Measurements from ENCODE around the gene AMT. TPM values are rescaled to one million over a fixed set of nuclear protein-coding genes. Genes with fewer than 3 reads are reported as not detected.
"Not testable (repeated sequence)": the region's sequence is repeated elsewhere in the genome, so short reads cannot be mapped to it uniquely, and the experiment has no call there.

AMT gene
- total and polyA plus RNA-seq, 2 donors (not counting 1 experiment from before 2014, with no cell fraction given), result 2.6 to 2.7 TPM

DNA sequence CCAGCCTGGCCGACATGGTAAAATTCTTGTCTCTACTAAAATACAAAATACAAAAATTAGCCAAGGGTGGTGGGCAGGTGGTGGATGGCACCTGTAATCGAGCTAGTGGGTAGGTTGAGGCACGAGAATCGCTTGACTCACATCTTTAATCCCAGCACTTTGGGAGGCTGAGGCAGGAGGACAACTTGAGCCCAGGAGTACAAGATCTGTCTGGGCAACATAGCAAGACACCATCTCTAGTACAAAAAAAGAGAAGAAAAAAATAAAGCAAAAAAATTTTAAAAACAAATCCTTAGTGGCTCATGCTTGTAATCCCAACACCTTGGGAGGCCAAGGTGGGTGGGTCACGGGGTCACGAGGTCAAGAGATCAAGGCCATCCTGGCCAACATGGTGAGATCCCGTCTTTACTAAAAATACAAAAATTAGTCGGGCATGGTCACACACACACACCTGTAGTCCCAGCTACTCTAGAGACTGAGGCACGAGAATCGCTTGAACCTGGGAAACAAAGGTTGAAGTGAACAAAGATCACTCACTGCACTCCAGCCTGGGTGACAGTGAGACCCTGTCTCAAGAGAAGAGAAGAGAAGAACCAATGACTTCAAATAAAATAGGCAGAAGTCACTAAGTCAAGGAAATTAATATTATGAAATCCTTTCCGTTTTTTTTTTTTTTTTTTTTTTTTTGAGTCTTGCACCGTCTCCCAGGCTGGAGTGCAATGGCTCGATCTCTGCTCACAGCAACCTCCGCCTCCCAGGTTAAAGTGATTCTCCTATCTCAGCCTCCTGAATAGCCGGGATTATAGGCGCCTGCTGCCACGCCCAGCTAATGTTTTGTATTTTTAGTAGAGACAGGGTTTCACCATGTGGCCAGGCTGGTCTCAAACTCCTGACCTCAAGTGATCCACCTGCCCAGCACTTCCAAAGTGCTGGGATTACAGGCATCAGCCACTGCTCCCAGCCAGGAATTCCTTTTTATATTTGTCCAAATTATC, 15.4 kb downstream of the AMT start:
- Histone ChIP-seq H3K4me3 (replicated peaks in 1 of 4; ENCODE audit: control extremely low read depth in 1 of 4, insufficient read depth in 1 of 4, low read depth in 3 of 4, low read length in 4 of 4) (no peak overlapping the region), H3K27me3 (ENCODE audit: control insufficient read depth, insufficient read depth, low read length) (no peaks in the 10 kb centered on the region), H3K79me2 (ENCODE audit: control insufficient read depth, insufficient read depth, low read length) (peaks cover 99% of the 10 kb centered on the region), H3K36me3 (ENCODE audit: control insufficient read depth, insufficient read depth, low read length) (no peaks in the 10 kb centered on the region), H3K9ac (ENCODE audit: insufficient read depth, low read length) (no peak overlapping the region), H3K27ac (ENCODE audit: insufficient read depth, low read length) (no peak overlapping the region), H4K20me1 (ENCODE audit: control insufficient read depth, extremely low read depth, insufficient read depth, low read length) (peaks cover 7% of the 10 kb centered on the region), H2AFZ (ENCODE audit: low read length) (no peak overlapping the region), H3K4me2 (ENCODE audit: extremely low read depth, insufficient read depth, low read length) (peak overlapping the region; percentile 45), H3K9me3 (ENCODE audit: control insufficient read depth, insufficient read depth, low read depth, low read length) (no peaks in the 10 kb centered on the region), H3K4me1 (ENCODE audit: control insufficient read depth, extremely low read depth, insufficient read depth, low read length) (no peaks in the 10 kb centered on the region)
- TF ChIP-seq EZH2 (IDR thresholded peaks at IDR 0.05; ENCODE audit: low read length, missing control alignments) (no peak), CTCF (conservative IDR thresholded peaks at IDR 0.05 in 1 of 2, IDR thresholded peaks at IDR 0.05 in 1 of 2; ENCODE audit: low read depth in 1 of 2, low read length in 2 of 2) (no peak)
- DNase-seq (ENCODE audit: low read depth in 2 of 2), result no peak

- H3K27ac ChIP-seq (ENCODE audit: insufficient read depth, low read length), result peak overlapping the region; percentile 5
These were observed 16.7 kb downstream of the AMT start for GRCh38 chr3:49405570-49405969.

DNA sequence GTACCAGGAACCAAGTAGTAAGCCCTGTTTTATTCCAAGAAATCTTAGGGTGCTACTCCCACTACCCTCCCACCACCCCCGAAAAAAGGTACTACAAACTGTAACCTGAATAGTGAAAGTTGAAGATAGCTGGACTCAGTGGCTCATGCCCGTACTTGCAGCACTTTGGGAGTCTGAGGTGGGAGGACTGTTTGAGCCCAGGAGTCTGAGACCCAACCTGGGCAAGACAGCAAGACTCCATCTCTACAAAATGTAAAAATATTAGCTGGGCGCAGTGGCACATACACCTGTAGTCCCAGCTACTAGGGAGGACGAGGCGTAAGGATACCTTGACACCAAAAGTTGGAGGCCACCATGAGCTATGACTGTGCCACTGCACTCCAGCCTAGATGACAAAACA, 18.4 kb downstream of the AMT start:
- Histone ChIP-seq H3K4me2 (ENCODE audit: extremely low read depth, insufficient read depth, low read length) (no peak overlapping the region), H4K20me1 (ENCODE audit: control insufficient read depth, extremely low read depth, insufficient read depth, low read length) (peaks cover 2% of the 10 kb centered on the region), H3K4me3 (replicated peaks in 1 of 4; ENCODE audit: control extremely low read depth in 1 of 4, insufficient read depth in 1 of 4, low read depth in 3 of 4, low read length in 4 of 4) (no peak overlapping the region), H3K9me3 (ENCODE audit: control insufficient read depth, insufficient read depth, low read depth, low read length) (no peaks in the 10 kb centered on the region), H3K27me3 (ENCODE audit: control insufficient read depth, insufficient read depth, low read length) (no peaks in the 10 kb centered on the region), H3K27ac (ENCODE audit: insufficient read depth, low read length) (no peak overlapping the region), H3K4me1 (ENCODE audit: control insufficient read depth, extremely low read depth, insufficient read depth, low read length) (no peaks in the 10 kb centered on the region), H3K9ac (ENCODE audit: insufficient read depth, low read length) (no peak overlapping the region), H3K79me2 (ENCODE audit: control insufficient read depth, insufficient read depth, low read length) (peaks cover 96% of the 10 kb centered on the region), H3K36me3 (ENCODE audit: control insufficient read depth, insufficient read depth, low read length) (no peaks in the 10 kb centered on the region), H2AFZ (ENCODE audit: low read length) (no peak overlapping the region)
- TF ChIP-seq CTCF (conservative IDR thresholded peaks at IDR 0.05 in 1 of 2, IDR thresholded peaks at IDR 0.05 in 1 of 2; ENCODE audit: low read depth in 1 of 2, low read length in 2 of 2), result no peak
- TF ChIP-seq EZH2 (IDR thresholded peaks at IDR 0.05; ENCODE audit: low read length, missing control alignments), result no peak
- no peak for DNase-seq (ENCODE audit: low read depth in 2 of 2)

More at GRCh38 chr3:49405570-49405969, 16.7 kb downstream of the AMT start:
- H3K4me3 ChIP-seq (replicated peaks in 1 of 4; ENCODE audit: control extremely low read depth in 1 of 4, insufficient read depth in 1 of 4, low read depth in 3 of 4, low read length in 4 of 4), result peak overlapping the region in 1 of 4 experiments; percentile 27
- not testable (repeated sequence) for H3K4me1 ChIP-seq (ENCODE audit: control insufficient read depth, extremely low read depth, insufficient read depth, low read length); H3K9me3 ChIP-seq (ENCODE audit: control insufficient read depth, insufficient read depth, low read depth, low read length); H2AFZ ChIP-seq (ENCODE audit: low read length); H3K9ac ChIP-seq (ENCODE audit: insufficient read depth, low read length); H4K20me1 ChIP-seq (ENCODE audit: control insufficient read depth, extremely low read depth, insufficient read depth, low read length); DNase-seq (ENCODE audit: low read depth in 2 of 2); H3K36me3 ChIP-seq (ENCODE audit: control insufficient read depth, insufficient read depth, low read length); H3K27me3 ChIP-seq (ENCODE audit: control insufficient read depth, insufficient read depth, low read length)
- peaks cover 98% of the 10 kb centered on the region for H3K79me2 ChIP-seq (ENCODE audit: control insufficient read depth, insufficient read depth, low read length)
- H3K4me2 ChIP-seq (ENCODE audit: extremely low read depth, insufficient read depth, low read length), result peak overlapping the region; percentile 54

All from fibroblast of lung (primary cell).